D721Med (cell line): Measurements from ENCODE around the gene PTPDC1.
"Not testable (repeated sequence)": the region's sequence is repeated elsewhere in the genome, so short reads cannot be mapped to it uniquely, and the experiment has no call there.

ENCODE experiments used
- DNase-seq: peaks from one replicate; pipeline ENCODE4 v3.0.0; 2011; ENCODE audit warnings: low spot score; ENCODE audit not compliant: insufficient read length
- FAIRE-seq: peaks from 2 replicates; lab custom pipeline; 2011; peaks lifted over from hg19 to GRCh38; lab: Jason Lieb, UNC
- CTCF ChIP-seq: IDR thresholded peaks from 2 replicates; pipeline ENCODE4 v1.5.1; 2012; ENCODE audit warnings: mild to moderate bottlenecking, control low read depth; ENCODE audit not compliant: insufficient read depth; ENCODE audit errors: missing control alignments

Gene PTPDC1

GRCh38 chr9:94108584-94108983, 24.3 kb downstream of the PTPDC1 start:
- no peak for FAIRE-seq
- DNase-seq = no peak
- TF ChIP-seq CTCF = no peak

- DNase-seq = no peak
- no peak for FAIRE-seq
- TF ChIP-seq CTCF = no peak
Observed at GRCh38 chr9:94110821-94111252, 26.6 kb downstream of the PTPDC1 start.

GRCh38 chr9:94111446-94111845, 27.2 kb downstream of the PTPDC1 start:
- no peak for DNase-seq
- FAIRE-seq = no peak
- TF ChIP-seq CTCF = no peak

- FAIRE-seq (no peak), DNase-seq (no peak)
Observed at GRCh38 chr9:94112716-94113465, 28.6 kb downstream of the PTPDC1 start.

GRCh38 chr9:94120088-94120487, 35.8 kb downstream of the PTPDC1 start:
- DNase-seq, FAIRE-seq: not testable (repeated sequence)

More at GRCh38 chr9:94112716-94113465, 28.6 kb downstream of the PTPDC1 start:
- TF ChIP-seq CTCF = no peak

GRCh38 chr9:94120854-94121376, 36.7 kb downstream of the PTPDC1 start:
- no peak for FAIRE-seq
- no peak for DNase-seq
- no peak for TF ChIP-seq CTCF

- FAIRE-seq (no peak), DNase-seq (no peak)
- TF ChIP-seq CTCF = no peak
Observed at GRCh38 chr9:94126844-94127243, 42.6 kb downstream of the PTPDC1 start.
